Glomerular visceral epithelial cell (primary cell): ENCODE results near the gene AGER.
"Not testable (repeated sequence)": the region's sequence is repeated elsewhere in the genome, so short reads cannot be mapped to it uniquely, and the experiment has no call there.

ENCODE experiments used
- DNase-seq: peaks from one replicate; pipeline ENCODE4 v3.0.0-alpha.2; 2016; ENCODE audit errors: extremely low spot score

The AGER gene

GRCh38 chr6:32186151-32186840 lies 2.2 kb upstream of the AGER start:
- not testable (repeated sequence) for DNase-seq

- DNase-seq = peak; percentile 91
These were observed 1.7 kb upstream of the AGER start for GRCh38 chr6:32185681-32186131.

GRCh38 chr6:32183483-32184083 lies 470 bp downstream of the AGER start:
- no peak for DNase-seq

- DNase-seq = no peak
These were observed 1.0 kb downstream of the AGER start for GRCh38 chr6:32183030-32183429.

GRCh38 chr6:32182555-32182981 lies 1.5 kb downstream of the AGER start:
- no peak for DNase-seq

GRCh38 chr6:32181915-32182529 lies 2.0 kb downstream of the AGER start:
- no peak for DNase-seq

GRCh38 chr6:32181148-32181702 lies 2.8 kb downstream of the AGER start:
- no peak for DNase-seq

- no peak for DNase-seq
These were observed 4.2 kb downstream of the AGER start for GRCh38 chr6:32179766-32180405.

GRCh38 chr6:32178547-32179440 lies 5.3 kb downstream of the AGER start:
- no peak for DNase-seq

GRCh38 chr6:32177788-32178546 lies 6.1 kb downstream of the AGER start, which contains the start of gene RNF5:
Gene RNF5 (plus strand): TSS chr6:32178405. CDS start chr6:32178512, 107 bp downstream.
- peak; percentile 100 for DNase-seq

- no peak for DNase-seq
These were observed 6.8 kb downstream of the AGER start for GRCh38 chr6:32177183-32177787.

GRCh38 chr6:32176476-32177182 lies 7.4 kb downstream of the AGER start:
- no peak for DNase-seq

- DNase-seq = peak; percentile 97
These were observed 8.2 kb downstream of the AGER start, which contains the start of gene AGPAT1 for GRCh38 chr6:32175711-32176475. Gene AGPAT1 (minus strand): TSS chr6:32176084. CDS start chr6:32171496, 4,588 bp downstream.

- DNase-seq = no peak
These were observed 8.7 kb downstream of the AGER start for GRCh38 chr6:32175322-32175710.

GRCh38 chr6:32174416-32174815 lies 9.6 kb downstream of the AGER start:
- DNase-seq = no peak

- DNase-seq = no peak
These were observed 10.9 kb downstream of the AGER start for GRCh38 chr6:32173051-32173727.

GRCh38 chr6:32171234-32171633 lies 12.8 kb downstream of the AGER start:
- DNase-seq = no peak

GRCh38 chr6:32170294-32170693 lies 13.8 kb downstream of the AGER start:
- peak; percentile 20 for DNase-seq
